Kidney tubule cell (primary cell): ENCODE data around the gene ADGRE1.

ENCODE experiments used
- DNase-seq: peaks from one replicate; pipeline ENCODE4 v3.0.0-alpha.2; 2018; ENCODE audit warnings: low spot score

ADGRE1 gene, protein sequence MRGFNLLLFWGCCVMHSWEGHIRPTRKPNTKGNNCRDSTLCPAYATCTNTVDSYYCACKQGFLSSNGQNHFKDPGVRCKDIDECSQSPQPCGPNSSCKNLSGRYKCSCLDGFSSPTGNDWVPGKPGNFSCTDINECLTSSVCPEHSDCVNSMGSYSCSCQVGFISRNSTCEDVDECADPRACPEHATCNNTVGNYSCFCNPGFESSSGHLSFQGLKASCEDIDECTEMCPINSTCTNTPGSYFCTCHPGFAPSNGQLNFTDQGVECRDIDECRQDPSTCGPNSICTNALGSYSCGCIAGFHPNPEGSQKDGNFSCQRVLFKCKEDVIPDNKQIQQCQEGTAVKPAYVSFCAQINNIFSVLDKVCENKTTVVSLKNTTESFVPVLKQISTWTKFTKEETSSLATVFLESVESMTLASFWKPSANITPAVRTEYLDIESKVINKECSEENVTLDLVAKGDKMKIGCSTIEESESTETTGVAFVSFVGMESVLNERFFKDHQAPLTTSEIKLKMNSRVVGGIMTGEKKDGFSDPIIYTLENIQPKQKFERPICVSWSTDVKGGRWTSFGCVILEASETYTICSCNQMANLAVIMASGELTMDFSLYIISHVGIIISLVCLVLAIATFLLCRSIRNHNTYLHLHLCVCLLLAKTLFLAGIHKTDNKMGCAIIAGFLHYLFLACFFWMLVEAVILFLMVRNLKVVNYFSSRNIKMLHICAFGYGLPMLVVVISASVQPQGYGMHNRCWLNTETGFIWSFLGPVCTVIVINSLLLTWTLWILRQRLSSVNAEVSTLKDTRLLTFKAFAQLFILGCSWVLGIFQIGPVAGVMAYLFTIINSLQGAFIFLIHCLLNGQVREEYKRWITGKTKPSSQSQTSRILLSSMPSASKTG

DNA sequence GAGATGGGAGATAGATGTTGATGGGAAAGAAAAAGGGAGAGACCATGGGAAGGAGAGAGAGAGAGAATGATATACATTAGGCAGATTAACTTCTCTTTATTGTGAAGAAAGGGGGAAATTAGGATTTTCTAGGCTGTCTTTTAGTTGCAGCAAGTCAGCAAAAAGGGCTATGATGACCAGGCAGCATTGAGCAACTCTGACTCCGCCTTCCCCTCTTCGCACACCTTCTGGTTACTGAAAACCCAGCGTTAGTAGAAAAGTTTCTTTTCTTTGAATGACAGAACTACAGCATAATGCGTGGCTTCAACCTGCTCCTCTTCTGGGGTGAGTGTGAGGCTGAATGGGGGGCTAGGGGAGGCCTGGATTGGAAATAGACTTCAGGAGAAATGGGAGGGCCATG, at the start of gene ADGRE1:
TSS of gene ADGRE1 (plus strand) at position 264 of the 400 bp plus-strand sequence. CDS start at position 294, 30 bp downstream.
- no peak for DNase-seq

DNA sequence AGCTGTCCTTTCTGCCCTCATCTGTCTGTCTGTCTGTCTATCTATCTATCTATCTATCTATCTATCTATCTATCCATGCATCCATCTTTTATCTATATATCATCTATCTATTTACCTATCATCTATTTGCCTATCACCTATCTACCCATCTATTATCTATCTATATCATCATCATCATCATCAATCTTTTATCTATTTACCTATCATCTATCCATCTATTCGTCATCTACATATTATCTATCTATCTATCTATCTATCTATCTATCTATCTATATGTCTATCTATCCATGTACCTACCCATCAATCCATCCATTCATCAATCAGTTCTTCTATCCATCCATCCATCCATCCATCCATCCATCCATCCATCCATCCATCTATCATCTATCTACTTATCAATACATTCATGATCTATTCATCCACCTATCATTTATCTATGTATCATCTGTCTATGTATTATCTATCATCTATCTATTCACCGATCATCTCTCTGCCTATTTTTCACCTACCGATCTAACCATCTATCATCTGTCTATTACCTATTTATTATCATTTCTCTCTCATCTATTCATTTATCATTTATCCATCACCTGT, 49.2 kb upstream of the ADGRE1 start:
- DNase-seq = no peak

DNA sequence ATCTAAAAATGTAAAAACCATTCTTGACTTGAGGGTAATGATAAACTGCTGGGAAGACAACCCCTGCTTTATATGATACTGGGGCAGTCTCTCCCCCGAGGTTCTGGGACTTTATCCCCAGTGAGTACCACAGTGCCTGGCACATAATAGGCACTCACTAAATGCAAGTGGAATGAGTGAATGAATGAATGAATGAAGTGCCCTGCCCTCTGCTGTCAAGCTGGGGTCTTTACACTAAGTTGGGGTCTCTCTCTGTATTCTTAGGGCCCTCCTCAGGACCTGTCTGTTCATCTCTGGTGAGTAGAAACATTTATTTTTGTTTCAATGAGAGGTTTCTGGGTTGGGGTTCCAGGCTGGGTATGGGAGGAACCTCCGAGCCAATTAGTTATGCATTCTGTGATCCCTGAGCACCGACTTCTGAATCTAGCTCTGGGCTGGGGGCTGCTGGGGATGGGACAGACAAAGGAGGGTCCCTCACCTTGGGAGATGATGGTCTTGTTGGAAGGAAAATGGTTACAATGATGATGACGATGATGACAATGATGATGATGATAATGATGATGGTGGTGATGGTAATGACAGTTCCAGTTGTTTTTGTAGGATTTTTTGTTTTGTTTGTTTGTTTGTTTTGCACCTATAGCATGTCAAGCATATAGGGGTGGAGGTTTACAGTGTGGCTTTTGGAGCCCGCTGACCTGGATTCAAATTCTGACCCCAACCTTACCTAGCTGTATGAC, 44.3 kb upstream of the ADGRE1 start:
- DNase-seq = no peak

DNA sequence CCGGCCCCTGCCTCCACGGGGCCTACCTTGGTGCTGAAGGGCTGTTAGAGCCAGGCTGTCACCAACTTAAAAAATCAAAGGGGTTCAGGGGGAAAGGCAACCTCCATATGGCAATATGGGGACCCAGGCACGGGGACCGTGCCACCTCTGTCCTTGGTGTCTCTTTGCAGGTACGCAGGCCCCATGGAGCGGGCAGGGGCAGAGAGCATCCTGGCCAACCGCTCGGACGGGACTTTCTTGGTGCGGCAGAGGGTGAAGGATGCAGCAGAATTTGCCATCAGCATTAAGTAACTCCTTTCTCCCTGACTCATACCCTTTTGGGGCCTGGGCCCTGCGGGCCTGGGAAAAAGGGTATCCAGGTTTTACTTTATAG, 39.6 kb upstream of the ADGRE1 start:
- no peak for DNase-seq

DNA sequence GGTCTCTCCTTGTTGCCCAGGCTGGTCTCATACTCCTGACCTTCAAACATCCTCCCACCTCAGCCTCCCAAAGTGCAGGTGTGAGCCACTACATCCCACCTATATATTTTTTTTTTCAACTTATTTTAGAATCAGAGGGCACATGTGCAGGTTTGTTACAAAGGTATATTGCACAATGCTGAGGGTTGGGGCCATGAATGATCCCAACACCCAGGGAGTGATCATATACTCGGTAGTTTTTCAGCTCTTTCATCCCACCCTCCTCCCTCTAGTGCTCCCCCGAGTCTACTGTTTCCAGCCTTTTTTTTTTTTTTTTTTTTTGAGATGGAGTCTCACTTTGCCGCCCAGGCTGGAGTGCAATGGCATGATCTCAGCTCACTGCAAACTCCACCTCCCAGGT, 38.4 kb upstream of the ADGRE1 start:
- no peak for DNase-seq

DNA sequence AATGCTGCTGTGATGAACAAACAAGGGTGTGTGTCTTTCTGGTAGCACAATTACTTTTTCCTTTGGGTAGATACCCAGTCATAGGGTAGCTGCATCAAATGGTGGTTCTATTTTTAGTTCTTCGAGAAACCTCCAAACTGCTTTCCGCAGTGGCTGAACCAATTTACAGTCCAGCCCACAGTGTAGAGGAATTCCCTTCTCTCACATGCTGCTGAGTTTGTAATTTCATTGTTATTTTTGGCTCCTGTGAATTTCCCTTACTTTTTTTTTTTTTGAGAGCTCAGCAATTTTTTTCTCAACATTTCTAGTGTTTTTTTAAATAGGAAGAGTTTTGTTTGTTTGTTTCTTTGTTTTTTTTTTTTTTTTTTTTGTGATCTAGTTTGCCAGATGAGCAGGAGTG, 37.5 kb upstream of the ADGRE1 start:
- no peak for DNase-seq

DNA sequence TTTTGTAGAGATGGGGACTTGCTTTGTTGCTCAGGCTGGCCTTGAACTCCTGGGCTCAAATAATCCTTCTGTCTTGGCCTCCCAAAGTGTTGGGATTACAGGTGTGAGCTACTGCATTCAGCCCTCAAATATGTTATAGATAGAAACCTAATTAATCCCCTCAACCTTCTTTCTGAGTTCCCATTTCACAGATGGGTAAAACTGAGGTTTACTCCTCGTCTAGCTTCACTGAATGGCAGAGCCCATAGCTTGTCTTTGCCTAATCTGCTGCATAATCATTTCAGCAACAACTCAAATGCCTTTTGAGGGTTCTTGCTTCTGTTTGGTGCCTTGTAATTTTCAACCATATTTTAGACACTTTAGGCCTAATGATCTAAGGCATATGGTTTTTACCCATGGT, 36.0 kb upstream of the ADGRE1 start:
- no peak for DNase-seq

DNA sequence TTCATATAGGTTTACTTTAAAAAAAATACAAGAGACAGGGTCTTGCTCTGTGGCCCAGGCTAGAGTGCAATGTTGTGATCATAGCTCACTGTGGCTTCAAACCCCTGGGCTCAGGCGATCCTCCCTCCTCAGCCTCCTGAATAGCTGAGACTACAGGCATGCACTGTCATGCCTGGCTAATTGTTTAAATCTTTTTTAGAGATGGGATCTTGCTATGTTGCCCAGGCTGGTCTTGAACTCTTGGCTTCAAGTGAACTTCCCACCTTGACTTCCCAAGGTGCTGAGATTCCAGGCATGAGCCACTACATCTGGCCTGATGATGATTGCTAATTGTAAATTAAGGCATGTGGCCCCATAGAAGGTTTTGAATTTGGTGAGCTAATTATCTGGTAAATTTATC, 35.4 kb upstream of the ADGRE1 start:
- no peak for DNase-seq

DNA sequence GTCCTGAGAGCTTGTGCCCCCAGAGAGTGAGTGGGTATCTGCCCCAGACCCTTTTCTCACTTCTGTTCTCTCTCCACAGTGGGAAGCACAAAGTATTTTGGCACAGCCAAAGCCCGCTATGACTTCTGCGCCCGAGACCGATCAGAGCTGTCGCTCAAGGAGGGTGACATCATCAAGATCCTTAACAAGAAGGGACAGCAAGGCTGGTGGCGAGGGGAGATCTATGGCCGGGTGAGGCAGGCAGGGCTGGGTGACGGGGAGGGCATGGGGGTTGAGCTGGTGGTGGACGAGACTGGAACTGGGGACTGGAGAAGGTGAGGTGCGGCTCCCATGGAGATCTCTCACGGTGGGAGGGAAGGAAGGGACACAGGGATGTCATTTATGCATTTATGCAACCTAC, 33.5 kb upstream of the ADGRE1 start:
- no peak for DNase-seq

DNA sequence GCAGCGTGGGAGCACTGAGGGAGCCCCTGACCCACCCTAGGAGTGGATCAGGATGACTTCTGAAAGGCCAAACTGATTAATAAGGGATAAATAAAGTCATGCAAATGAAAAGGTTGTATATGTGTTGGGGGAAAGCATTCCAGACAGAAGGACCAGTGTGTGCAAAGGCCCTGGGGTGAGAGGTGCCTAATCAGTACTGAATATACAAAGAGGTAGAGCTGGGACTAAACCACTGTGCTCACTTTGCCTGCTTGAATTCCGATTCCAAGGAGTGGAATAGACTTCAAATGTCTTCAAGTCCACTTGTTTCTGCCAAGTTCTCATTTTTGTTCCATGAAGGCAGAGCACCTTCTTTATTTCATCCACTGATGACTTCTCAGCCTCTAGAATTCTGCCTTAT, 32.6 kb upstream of the ADGRE1 start:
- DNase-seq = no peak

DNA sequence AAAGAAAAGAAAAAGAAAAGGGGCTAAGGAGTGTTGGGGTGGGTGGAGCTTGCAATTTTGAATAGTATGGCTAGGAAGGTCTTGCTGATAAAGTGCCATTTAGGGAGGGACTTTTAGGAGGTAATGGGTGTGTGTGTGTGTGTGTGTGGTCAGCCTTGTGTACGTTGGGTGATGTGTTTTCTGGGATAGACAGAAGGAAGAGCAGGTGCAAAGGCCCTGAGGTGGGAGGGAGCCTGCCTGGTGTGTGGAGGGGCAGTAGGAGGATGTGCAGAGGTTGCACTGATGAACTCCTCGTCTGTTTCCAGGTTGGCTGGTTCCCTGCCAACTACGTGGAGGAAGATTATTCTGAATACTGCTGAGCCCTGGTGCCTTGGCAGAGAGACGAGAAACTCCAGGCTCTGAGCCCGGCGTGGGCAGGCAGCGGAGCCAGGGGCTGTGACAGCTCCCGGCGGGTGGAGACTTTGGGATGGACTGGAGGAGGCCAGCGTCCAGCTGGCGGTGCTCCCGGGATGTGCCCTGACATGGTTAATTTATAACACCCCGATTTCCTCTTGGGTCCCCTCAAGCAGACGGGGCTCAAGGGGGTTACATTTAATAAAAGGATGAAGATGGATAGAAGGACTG, 30.5 kb upstream of the ADGRE1 start:
- no peak for DNase-seq

DNA sequence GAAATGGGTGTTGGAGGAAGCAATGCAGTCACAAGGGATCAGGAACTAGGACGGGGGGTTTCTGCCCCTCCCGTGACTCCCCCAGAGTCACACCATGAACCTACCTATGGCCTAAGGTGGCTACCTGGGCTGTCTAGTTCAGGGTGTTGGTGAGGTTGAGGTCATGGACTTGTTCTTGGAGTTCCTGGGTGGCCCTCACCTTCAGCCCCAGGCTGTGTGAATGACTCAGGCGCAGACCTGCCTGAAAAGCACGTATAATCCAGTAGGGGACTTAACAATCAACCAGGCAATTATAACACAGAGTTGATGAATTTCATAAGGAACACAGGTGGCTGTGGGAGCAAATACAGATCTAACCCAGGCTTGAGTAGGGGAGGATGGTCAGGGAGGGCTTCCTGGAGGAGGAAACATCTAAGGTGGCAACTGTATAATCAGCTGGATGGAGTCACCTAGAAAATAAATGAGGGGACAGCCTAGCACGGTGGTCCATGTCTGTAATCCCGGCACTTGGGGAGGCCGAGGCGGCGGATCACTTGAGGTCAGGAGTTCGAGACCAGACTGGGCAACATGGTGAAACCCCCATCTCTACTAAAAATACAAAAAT, 25.6 kb upstream of the ADGRE1 start:
- DNase-seq = peak; percentile 18

DNA sequence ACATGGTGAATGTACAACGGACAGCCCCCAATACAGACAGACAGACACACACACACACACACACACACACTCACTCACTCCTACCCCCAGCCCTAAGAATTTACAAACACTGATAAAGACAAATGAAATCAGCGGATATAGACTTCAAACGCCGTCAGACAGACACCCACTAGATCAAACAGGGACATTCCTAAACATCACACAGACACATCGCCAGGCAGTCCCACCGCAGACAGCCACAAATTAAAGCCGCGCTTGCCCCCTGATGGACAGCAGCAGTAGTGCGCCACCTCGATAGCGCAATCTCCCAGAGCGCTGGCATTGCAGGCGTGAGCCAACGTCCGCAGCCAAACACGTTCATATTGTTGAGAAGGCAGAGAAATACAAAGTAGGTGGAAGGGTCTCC, 24.7 kb upstream of the ADGRE1 start:
- peak; percentile 86 for DNase-seq

DNA sequence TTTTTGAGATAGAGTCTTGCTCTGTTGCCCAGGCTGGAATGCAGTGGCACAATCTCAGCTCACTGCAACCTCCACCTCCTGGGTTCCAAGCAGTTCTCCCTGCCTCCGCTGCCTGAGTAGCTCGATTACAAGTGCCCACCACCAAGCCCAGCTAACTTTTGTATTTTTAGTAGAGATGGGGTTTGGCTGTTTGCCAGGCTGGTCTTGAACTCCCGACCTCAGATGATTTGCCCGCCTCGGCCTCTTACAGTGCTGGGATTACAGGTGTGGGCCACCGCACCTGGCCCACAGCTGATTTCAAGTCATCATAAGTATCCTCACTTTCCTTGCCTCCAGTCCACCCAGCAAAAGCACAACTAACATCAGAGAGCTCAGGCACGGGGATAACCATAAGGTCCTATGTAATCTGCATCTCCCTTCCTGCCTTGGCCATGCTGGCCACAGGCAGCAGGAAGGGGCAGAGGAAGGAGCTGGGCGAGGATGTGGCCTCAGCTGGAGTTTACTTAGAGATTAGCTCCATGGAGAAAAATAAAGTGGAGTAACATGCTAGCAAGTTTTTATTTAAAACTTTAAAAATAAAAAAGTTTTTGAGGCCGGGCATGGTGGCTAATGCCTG, 22.9 kb upstream of the ADGRE1 start:
- no peak for DNase-seq

DNA sequence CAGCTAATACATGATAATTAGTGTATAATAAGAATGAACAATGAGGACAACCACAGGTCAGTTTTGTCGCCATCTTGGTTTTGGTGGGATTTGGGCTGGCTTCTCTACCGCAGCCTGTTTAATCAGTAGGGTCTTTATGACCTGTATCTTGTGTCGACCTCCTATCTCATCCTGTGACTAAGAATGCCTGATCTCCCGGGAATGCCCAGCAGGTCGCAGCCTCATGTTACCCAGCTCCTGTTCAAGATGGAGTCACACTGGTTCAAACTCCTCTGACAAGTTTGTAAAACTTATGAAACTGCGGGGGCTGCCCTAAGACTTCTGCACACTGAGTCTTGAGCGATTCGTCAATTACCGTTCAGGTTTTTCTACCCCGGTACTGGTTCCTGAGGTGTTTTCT, 21.5 kb upstream of the ADGRE1 start:
- no peak for DNase-seq

DNA sequence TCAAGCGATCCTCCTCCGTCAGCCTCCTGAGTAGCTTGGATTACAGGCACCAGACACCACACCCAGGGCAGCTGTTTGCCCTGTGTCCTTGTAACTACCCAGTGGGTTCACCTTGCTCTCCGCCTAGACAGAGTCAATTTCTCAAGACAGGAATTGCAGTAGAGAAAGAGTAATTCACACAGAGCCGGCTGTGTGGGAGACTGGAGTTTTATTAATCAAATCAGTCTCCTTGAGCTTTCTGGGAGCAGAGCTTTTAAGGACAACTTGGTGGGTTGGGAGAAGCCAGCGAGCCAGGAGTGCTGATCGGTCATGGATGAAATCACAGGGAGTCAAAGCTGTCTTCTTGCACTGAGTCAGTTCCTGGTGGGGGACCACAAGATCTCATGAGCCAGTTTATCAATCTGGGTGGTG, 20.6 kb upstream of the ADGRE1 start:
- peak; percentile 75 for DNase-seq

DNA sequence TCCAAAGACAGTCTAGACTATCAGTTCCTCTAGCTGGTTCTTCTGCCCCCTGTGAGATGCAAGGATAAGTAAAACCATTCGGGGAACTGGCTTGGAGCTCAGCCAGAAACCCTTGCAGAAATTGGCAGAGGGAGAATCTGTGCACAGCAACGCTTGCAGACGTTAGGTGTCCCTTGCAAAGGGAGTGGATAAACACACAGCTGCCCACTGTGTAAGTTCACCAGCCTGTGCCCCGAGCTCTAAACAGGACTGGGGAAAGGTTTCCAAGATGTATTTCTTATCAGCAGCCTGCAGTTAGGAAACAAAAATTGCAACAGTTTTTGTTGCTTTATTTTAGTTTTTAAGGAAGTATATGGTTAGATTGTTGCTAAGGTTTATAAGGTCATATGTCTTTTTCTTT, 19.0 kb upstream of the ADGRE1 start:
- DNase-seq = no peak

DNA sequence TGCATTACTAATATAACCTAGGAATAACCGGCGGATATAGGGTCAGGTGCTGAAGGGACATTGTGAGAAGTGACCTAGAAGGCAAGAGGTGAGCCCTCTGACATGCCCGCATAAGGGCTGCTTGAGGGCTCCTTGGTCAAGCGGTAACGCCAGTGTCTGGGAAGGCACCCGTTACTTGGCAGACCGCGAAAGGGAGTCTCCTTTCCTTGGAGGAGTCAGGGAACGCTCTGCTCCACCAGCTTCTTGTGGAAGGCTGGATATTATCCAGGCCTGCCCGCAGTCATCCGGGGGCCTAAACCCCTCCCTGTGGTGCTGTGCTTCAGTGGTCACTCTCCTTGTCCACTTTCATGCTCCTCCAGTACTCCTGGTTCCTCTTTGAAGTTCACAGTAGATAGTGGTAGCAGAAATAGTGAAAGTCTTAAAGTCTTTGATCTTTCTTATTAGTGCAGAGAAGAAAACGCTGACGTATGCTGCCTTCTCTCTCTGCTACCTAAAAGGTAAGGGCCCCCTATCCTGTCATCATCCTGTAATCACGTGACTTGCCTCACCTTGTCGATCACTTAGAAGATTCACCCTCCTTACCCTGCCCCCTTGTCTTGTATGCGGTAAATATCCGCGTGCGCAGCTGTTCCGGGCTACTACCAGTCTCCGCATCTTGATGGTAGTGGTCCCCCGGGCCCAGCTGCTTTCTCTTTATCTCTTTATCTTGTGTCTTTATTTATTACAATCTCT, 18.1 kb upstream of the ADGRE1 start:
- DNase-seq = peak; percentile 18

DNA sequence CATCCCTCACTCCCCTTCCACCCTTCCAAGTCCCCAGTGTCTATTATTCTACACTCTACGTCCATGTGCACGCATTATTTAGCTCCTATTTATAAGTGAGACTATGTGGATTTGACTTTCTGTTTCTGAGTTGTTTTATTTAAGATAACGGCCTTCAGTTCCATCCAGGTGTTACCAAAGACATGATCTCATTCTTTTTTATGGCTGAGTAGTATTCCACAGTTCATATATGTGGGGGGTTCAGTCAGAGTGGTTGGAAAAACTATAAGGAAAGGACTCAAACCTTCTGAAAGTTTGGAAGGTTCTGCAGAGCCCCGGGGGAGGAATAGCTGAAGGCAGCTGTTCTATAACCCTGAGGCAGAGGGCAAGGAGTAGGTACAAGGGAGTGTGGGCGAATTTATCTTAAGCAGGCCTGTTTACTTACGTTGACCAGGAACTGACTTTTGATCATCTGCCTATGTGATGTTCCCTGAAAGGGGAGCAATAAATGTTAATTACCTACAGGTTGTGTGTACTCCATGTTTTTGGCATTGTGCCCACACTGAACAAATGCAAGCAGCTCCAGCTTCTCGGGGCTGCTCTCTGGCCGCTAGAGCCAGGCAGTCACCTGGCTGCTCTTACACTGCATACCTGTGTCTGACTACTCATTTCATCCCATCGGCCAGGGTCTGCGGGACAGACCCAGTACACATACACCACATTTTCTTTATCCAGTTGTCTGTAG, 13.5 kb upstream of the ADGRE1 start:
- DNase-seq = no peak
